Spleen (tissue), 11 donors: Measurements from ENCODE around the gene BCL7A. TPM values are rescaled to one million over a fixed set of nuclear protein-coding genes. Genes with fewer than 3 reads are reported as not detected.

Experiments
- DNase-seq: peaks from one replicate; pipeline ENCODE4 v3.0.0-alpha.2; 2020
- H3K27ac ChIP-seq, 8 donors: fragments of 200-600 bp; sonication (generic) in 7 of 8; 1 replicate in 4 of 8; 2 replicates in 4 of 8; pipeline versions ENCODE4 v1.5.0 to v1.8.0; 2016 to 2021; ENCODE audit warnings: inconsistent platforms in 4 of 8, mild to moderate bottlenecking in 4 of 8, moderate library complexity in 1 of 8
- H3K27me3 ChIP-seq, 7 donors: fragments of 200-600 bp; sonication (generic) in 6 of 7; replicated peaks in 1 of 7; 1 replicate in 4 of 7; 2 replicates in 3 of 7; pipeline versions ENCODE4 v1.5.0 to v1.8.0; 2016 to 2021; ENCODE audit warnings: inconsistent platforms in 3 of 7, mild to moderate bottlenecking in 1 of 7
- H3K36me3 ChIP-seq, 6 donors: fragments of 200-600 bp; sonication (generic) in 5 of 6; 1 replicate in 4 of 6; 2 replicates in 2 of 6; pipeline versions ENCODE4 v1.5.0 to v1.8.0; 2016 to 2021; ENCODE audit warnings: inconsistent platforms in 2 of 6
- H3K4me1 ChIP-seq, 6 donors: fragments of 200-600 bp; sonication (generic) in 5 of 6; 1 replicate in 3 of 6; 2 replicates in 3 of 6; pipeline versions ENCODE4 v1.5.0 to v1.8.0; 2016 to 2021; ENCODE audit warnings: inconsistent platforms in 3 of 6
- H3K4me3 ChIP-seq, 8 donors: fragments of 200-600 bp; sonication (generic) in 7 of 8; 1 replicate in 4 of 8; 2 replicates in 4 of 8; pipeline versions ENCODE4 v1.5.0 to v1.8.0; 2016 to 2021; ENCODE audit warnings: inconsistent platforms in 4 of 8, mild to moderate bottlenecking in 4 of 8, moderate library complexity in 2 of 8
- H3K9me3 ChIP-seq, 8 donors: fragments of 200-600 bp; sonication (generic) in 7 of 8; 1 replicate in 4 of 8; 2 replicates in 4 of 8; pipeline versions ENCODE4 v1.5.0 to v1.8.0; 2016 to 2021; ENCODE audit warnings: inconsistent platforms in 4 of 8
- CTCF ChIP-seq, 11 experiments: fragments of 200-600 bp in 7 of 11; fragments of 450-650 bp in 4 of 11; sonication (generic) in 4 of 11; IDR thresholded peaks in 8 of 11; conservative IDR thresholded peaks in 3 of 11; 1 replicate in 7 of 11; 2 replicates in 4 of 11; pipeline versions ENCODE4 v1.4.0 to v1.8.0; 2016 to 2021; ENCODE audit warnings: antibody characterized with exemption in 11 of 11, inconsistent platforms in 4 of 11, mild to moderate bottlenecking in 1 of 11
- POLR2A ChIP-seq, 3 donors: fragments of 450-650 bp; IDR thresholded peaks; one replicate each; pipeline ENCODE4 v1.5.1; 2017; ENCODE audit warnings: antibody characterized with exemption in 3 of 3, mild to moderate bottlenecking in 1 of 3
- POLR2AphosphoS5 ChIP-seq, 3 donors: sonication (generic); formaldehyde crosslinking; IDR thresholded peaks; one replicate each; pipeline ENCODE4 v1.5.1; 2017; ENCODE audit warnings: antibody characterized with exemption in 3 of 3
- WGBS, 5 donors: extraction: QIAGEN DNeasy Blood & Tissue Kit in 3 of 5; methylation state at CpG; one replicate each; pipeline versions ENCODE4 v1.1.5 to v1.1.7; 2013 to 2018; 5-methylcytosine and 5-hydroxymethylcytosine counted together
- intact Hi-C: fragments of 100-400 bp; cut with DNase I; formaldehyde crosslinking; loops from one replicate; pipeline ENCODE4 v1.15.0; 2023; ENCODE audit warnings: low total_unique reads
- polyA plus RNA-seq, 3 donors: library from polyadenylated mRNA; stranded (reverse); fragments of 200-250 nt; gene quantifications; one replicate each; pipeline ENCODE4 v1.2.1, GENCODE V29; 2013
- total RNA-seq, 7 donors: library from RNA; depleted of rRNA in 3 of 7; stranded (reverse); fragments of >200 nt in 3 of 7; fragmentation: NEBNext Ultra II Directional in 4 of 7; extraction: Animal tissue kit (Norgen Biotek cat#: 25700) in 4 of 7; gene quantifications; one replicate each; pipeline versions ENCODE4 v1.1.0 to v1.2.1, GENCODE V29; 2016 to 2021
- donor health status: healthy with polysubstance abuse.
- donor health status: DM: no; HTN: no; CAD: no; lungs with moderate emphysema.
- donor health status: DM: no; HTN: no; CAD: no.
- donor health status: Bipolar disorder and iron deficiency.
- donor health status: healthy.
- donor health status: DM: no; HTN: no; CAD: no.
- donor health status: DM: yes; HTN: yes; CAD: no.

Gene BCL7A
- total and polyA plus RNA-seq, 10 donors: 2.5 to 10.1 (median 7.2) TPM

- H3K27ac ChIP-seq: peak overlapping the region in 1 of 8 donors; percentile 74
- H3K27me3 ChIP-seq: no peaks in the 10 kb centered on the region
- DNase-seq: no peak
- no peak overlapping the region for H3K4me3 ChIP-seq
- WGBS, 5 donors: 94 to 98% (median 96%) methylated on average over 5 of the region's 5 CpGs
- intact Hi-C loops: no loop called here
- TF ChIP-seq POLR2AphosphoS5 (IDR thresholded peaks at IDR 0.05): no peak
- TF ChIP-seq POLR2A (IDR thresholded peaks at IDR 0.05): no peak
- TF ChIP-seq CTCF (IDR thresholded peaks at IDR 0.05 in 8 of 11, conservative IDR thresholded peaks at IDR 0.05 in 3 of 11): no peak
- H3K4me1 ChIP-seq: peaks cover 29 to 91% (median 62%) of the 10 kb centered on the region in 6 donors
- H3K9me3 ChIP-seq: no peaks in the 10 kb centered on the region
- peaks cover 0 to 10% (median 0%) of the 10 kb centered on the region in 6 donors for H3K36me3 ChIP-seq
Observed at GRCh38 chr12:122094137-122094734, 72.6 kb downstream of the BCL7A start.

GRCh38 chr12:122094735-122095631 lies 73.3 kb downstream of the BCL7A start:
- DNase-seq: no peak
- Histone ChIP-seq H3K4me3 (no peak overlapping the region), H3K4me1 (peaks cover 31 to 91% (median 62%) of the 10 kb centered on the region in 6 donors), H3K27ac (peak overlapping the region in 3 of 8 donors; percentile 8 to 74 (median 15)), H3K9me3 (no peaks in the 10 kb centered on the region), H3K27me3 (no peaks in the 10 kb centered on the region), H3K36me3 (peaks cover 0 to 7% (median 0%) of the 10 kb centered on the region in 6 donors)
- TF ChIP-seq POLR2AphosphoS5 (IDR thresholded peaks at IDR 0.05): no peak
- intact Hi-C loops: no loop called here
- 72 to 82% (median 77%) methylated on average over 10 of the region's 10 CpGs for WGBS, 5 donors

- 83 to 96% (median 85%) methylated on average over 8 to 9 of the region's 9 CpGs for WGBS, 5 donors
- DNase-seq: no peak
- H3K36me3 ChIP-seq: peaks cover 0 to 7% (median 0%) of the 10 kb centered on the region in 6 donors
- intact Hi-C loops: no loop called here
- TF ChIP-seq POLR2A (IDR thresholded peaks at IDR 0.05): no peak
- TF ChIP-seq CTCF (IDR thresholded peaks at IDR 0.05 in 8 of 11, conservative IDR thresholded peaks at IDR 0.05 in 3 of 11): no peak
- no peak for TF ChIP-seq POLR2AphosphoS5 (IDR thresholded peaks at IDR 0.05)
- H3K4me3 ChIP-seq: no peak overlapping the region
- peak overlapping the region in 6 of 8 donors; percentile 26 to 73 (median 58) for H3K27ac ChIP-seq
- H3K27me3 ChIP-seq: no peaks in the 10 kb centered on the region
- no peaks in the 10 kb centered on the region for H3K9me3 ChIP-seq
- H3K4me1 ChIP-seq: peaks cover 33 to 91% (median 63%) of the 10 kb centered on the region in 6 donors
Observed at GRCh38 chr12:122096014-122096413, 74.3 kb downstream of the BCL7A start.

- Histone ChIP-seq H3K4me1 (peaks cover 36 to 91% (median 62%) of the 10 kb centered on the region in 6 donors), H3K4me3 (no peak overlapping the region), H3K9me3 (no peaks in the 10 kb centered on the region), H3K27ac (peak overlapping the region in 7 of 8 donors; percentile 4 to 73 (median 58)), H3K36me3 (peaks cover 0 to 7% (median 0%) of the 10 kb centered on the region in 6 donors), H3K27me3 (no peaks in the 10 kb centered on the region)
- DNase-seq: no peak
- intact Hi-C loops: no loop called here
- 79 to 86% (median 81%) methylated on average over 17 to 20 of the region's 20 CpGs for WGBS, 5 donors
- TF ChIP-seq POLR2AphosphoS5 (IDR thresholded peaks at IDR 0.05) (peak in 1 of 3 donors; percentile 31), POLR2A (IDR thresholded peaks at IDR 0.05) (no peak), CTCF (IDR thresholded peaks at IDR 0.05 in 8 of 11, conservative IDR thresholded peaks at IDR 0.05 in 3 of 11) (no peak)
Observed at GRCh38 chr12:122096591-122097149, 75.0 kb downstream of the BCL7A start.
